Suprapubic skin (tissue), 4 donors: ENCODE results near the gene TMEM263. TPM values are rescaled to one million over a fixed set of nuclear protein-coding genes. Genes with fewer than 3 reads are reported as not detected.
A peak's percentile ranks its signal among the peaks of the same experiment; 100 is the strongest.

Source experiments
- DNase-seq, 2 donors: peaks; one replicate each; pipeline ENCODE4 v3.0.0-alpha.2; 2019; ENCODE audit warnings: low spot score in 2 of 2
- H3K27ac ChIP-seq: fragments of 200-600 bp; sonication (generic); one replicate; pipeline ENCODE4 v1.5.1; 2019
- H3K27me3 ChIP-seq: fragments of 200-600 bp; sonication (generic); one replicate; pipeline ENCODE4 v1.5.1; 2019
- H3K36me3 ChIP-seq: fragments of 200-600 bp; sonication (generic); one replicate; pipeline ENCODE4 v1.5.1; 2019
- H3K4me1 ChIP-seq: fragments of 200-600 bp; sonication (generic); one replicate; pipeline ENCODE4 v1.5.1; 2019
- H3K4me3 ChIP-seq: fragments of 200-600 bp; sonication (generic); one replicate; pipeline ENCODE4 v1.5.1; 2019; ENCODE audit warnings: mild to moderate bottlenecking
- H3K9me3 ChIP-seq: fragments of 200-600 bp; sonication (generic); one replicate; pipeline ENCODE4 v1.5.1; 2019
- EP300 ChIP-seq: sonication (generic); formaldehyde crosslinking; IDR thresholded peaks from one replicate; pipeline ENCODE4 v1.6.1; 2017; ENCODE audit warnings: antibody characterized with exemption
- POLR2A ChIP-seq, 2 donors: fragments of 450-650 bp; IDR thresholded peaks; one replicate each; pipeline ENCODE4 v1.6.1; 2017; ENCODE audit warnings: antibody characterized with exemption in 2 of 2, mild to moderate bottlenecking in 2 of 2, moderate library complexity in 2 of 2
- POLR2AphosphoS5 ChIP-seq, 3 donors: sonication (generic); formaldehyde crosslinking; IDR thresholded peaks; one replicate each; pipeline ENCODE4 v1.6.1; 2017; ENCODE audit warnings: antibody characterized with exemption in 3 of 3
- WGBS: methylation state at CpG from one replicate; pipeline ENCODE4 v1.1.5; 2018; 5-methylcytosine and 5-hydroxymethylcytosine counted together
- total RNA-seq, 4 donors: library from RNA; depleted of rRNA; stranded (reverse); fragments of >200 nt; gene quantifications; one replicate each; pipeline ENCODE4 v1.1.0, GENCODE V29; 2016
- TF ChIP-seq, protein P1 (sequence below), 2 donors: fragments of 200-600 bp in 1 of 2; fragments of 450-650 bp in 1 of 2; sonication (generic) in 1 of 2; IDR thresholded peaks; one replicate each; pipeline ENCODE4 v1.5.1; 2016 to 2019; ENCODE audit warnings: antibody characterized with exemption in 2 of 2, mild to moderate bottlenecking in 1 of 2, moderate library complexity in 1 of 2

TMEM263 gene
- 10 to 100 TPM in 3 of 4 donors, 1 to 10 TPM in 1; 6.5 to 13.3 (median 11.9) TPM for total RNA-seq

DNA sequence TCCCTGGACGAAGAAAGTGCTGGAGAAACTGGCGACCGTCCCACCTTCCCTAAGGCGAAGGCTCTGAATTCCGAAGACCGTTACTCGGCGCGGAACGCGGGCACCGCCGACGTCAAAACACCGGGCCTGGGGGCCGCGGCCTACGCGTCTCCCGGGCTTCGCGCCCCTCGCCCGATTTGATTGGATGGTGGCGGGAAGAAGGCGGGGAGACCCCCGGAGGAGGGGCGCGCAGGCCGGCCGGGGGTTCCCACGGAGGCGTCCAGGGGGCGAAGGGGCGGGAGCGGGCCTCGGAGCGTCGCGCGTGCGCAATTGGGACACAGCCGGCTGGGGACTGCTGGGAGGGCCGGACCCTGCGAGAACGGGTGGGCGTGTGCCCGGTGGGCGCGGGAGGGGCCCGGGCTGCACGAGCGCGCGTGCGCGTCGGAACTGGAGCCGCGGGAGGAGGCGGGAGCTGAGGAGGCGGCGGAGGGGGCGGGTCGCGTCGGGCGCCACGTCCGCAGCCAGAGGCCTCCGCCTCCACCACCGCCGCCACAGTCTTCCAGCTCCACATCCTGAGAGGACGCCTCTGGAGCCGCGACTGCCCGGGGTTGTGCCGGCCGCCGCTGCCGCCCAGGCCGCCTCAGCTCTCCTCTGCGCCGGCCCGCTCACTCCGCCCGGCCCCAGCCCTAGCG is at the start of gene TMEM263:
Gene TMEM263, plus strand, starts transcription at position 531 of the 671 bp plus-strand sequence. CDS start 11,210 bp downstream, outside the sequence.
- H3K27ac ChIP-seq: peak within 1 kb of the TSS; percentile 97
- H3K9me3 ChIP-seq: no peaks in the 10 kb centered on the region
- peaks cover 39% of the 10 kb centered on the region for H3K4me1 ChIP-seq
- 0% methylated on average over 17 of the region's 88 CpGs for WGBS
- peak within 1 kb of the TSS; percentile 98 for H3K4me3 ChIP-seq
- TF ChIP-seq POLR2A (IDR thresholded peaks at IDR 0.05) (peak; percentile 64 to 90), POLR2AphosphoS5 (IDR thresholded peaks at IDR 0.05) (no peak), EP300 (no peak)
- H3K27me3 ChIP-seq: no peaks in the 10 kb centered on the region
- no peaks in the 10 kb centered on the region for H3K36me3 ChIP-seq
- DNase-seq: peak; percentile 91 to 94

DNA sequence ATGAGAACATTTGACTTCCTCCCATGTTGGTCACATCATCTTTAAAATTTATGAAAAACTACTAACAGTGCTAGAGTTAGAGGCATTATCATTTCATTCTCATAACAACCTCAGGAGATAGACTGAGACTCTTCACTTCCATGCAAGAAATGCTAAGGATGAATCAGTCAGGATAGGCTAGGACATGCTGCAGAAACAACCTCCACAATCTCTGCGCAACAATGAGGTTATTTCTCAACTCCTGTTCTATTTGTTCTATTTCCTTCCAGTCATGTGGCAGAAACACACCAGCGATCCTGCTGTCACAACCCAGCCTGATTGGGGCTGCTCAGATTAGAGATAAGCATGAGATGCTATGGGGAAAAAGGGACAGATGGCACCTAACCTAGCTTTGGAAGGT is 49.0 kb upstream of the TMEM263 start:
- Histone ChIP-seq H3K27ac (no peak overlapping the region), H3K4me3 (no peak overlapping the region), H3K36me3 (no peaks in the 10 kb centered on the region), H3K27me3 (peaks cover 21% of the 10 kb centered on the region), H3K9me3 (no peaks in the 10 kb centered on the region), H3K4me1 (peaks cover 7% of the 10 kb centered on the region)
- WGBS: 84% methylated on average over 2 of the region's 2 CpGs
- DNase-seq: no peak
- TF ChIP-seq, protein P1, sequence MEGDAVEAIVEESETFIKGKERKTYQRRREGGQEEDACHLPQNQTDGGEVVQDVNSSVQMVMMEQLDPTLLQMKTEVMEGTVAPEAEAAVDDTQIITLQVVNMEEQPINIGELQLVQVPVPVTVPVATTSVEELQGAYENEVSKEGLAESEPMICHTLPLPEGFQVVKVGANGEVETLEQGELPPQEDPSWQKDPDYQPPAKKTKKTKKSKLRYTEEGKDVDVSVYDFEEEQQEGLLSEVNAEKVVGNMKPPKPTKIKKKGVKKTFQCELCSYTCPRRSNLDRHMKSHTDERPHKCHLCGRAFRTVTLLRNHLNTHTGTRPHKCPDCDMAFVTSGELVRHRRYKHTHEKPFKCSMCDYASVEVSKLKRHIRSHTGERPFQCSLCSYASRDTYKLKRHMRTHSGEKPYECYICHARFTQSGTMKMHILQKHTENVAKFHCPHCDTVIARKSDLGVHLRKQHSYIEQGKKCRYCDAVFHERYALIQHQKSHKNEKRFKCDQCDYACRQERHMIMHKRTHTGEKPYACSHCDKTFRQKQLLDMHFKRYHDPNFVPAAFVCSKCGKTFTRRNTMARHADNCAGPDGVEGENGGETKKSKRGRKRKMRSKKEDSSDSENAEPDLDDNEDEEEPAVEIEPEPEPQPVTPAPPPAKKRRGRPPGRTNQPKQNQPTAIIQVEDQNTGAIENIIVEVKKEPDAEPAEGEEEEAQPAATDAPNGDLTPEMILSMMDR (IDR thresholded peaks at IDR 0.05): no peak
- TF ChIP-seq POLR2AphosphoS5 (IDR thresholded peaks at IDR 0.05) (no peak), EP300 (no peak), POLR2A (IDR thresholded peaks at IDR 0.05) (no peak)

DNA sequence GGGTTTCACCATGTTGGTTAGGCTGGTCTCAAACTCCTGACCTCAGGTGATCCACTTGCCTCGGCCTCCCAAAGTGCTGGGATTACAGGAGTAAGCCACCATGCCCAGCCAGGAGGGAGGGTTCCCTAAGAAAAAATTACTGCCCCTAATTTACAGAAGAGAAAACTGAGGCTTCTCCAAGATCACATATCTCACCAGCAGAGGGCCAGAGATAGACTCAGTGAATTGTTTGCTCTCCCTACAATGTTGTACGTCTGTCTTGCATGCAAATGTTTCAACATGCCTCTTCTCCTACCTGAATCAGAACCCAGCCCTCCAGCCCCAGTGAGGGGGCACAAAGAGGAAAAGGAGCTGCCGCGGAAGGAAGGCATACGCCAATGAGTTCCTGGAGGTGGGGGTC is 48.3 kb upstream of the TMEM263 start:
- Histone ChIP-seq H3K4me1 (peaks cover 7% of the 10 kb centered on the region), H3K27ac (no peak overlapping the region), H3K27me3 (peaks cover 21% of the 10 kb centered on the region), H3K4me3 (no peak overlapping the region), H3K36me3 (no peaks in the 10 kb centered on the region), H3K9me3 (no peaks in the 10 kb centered on the region)
- WGBS: 73% methylated on average over 5 of the region's 5 CpGs
- no peak for DNase-seq
- TF ChIP-seq EP300 (no peak), POLR2AphosphoS5 (IDR thresholded peaks at IDR 0.05) (no peak), POLR2A (IDR thresholded peaks at IDR 0.05) (no peak)
- TF ChIP-seq, protein P1 (IDR thresholded peaks at IDR 0.05): no peak

DNA sequence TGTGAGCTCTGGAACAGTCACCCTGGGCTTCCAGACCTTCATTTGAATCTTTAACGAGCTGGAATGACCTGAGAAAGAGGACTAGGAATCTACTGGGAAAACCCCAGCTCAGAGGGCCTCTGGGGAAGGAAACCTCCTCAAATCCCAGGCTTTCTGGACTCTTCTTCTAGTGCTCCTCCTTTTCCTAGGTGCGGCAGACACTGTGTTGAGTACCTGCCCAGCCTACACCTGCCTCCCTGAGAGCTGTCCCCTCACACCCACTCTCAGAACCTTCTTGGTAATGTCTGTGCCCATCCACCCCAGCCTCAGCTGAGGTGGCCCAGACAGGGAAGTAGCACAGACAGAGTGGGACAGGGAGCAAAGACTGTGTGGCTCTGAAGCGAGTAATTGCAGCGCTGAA is 47.9 kb upstream of the TMEM263 start:
- Histone ChIP-seq H3K4me3 (no peak overlapping the region), H3K27me3 (peaks cover 21% of the 10 kb centered on the region), H3K27ac (no peak overlapping the region), H3K4me1 (peaks cover 7% of the 10 kb centered on the region), H3K36me3 (no peaks in the 10 kb centered on the region), H3K9me3 (no peaks in the 10 kb centered on the region)
- TF ChIP-seq, protein P1 (IDR thresholded peaks at IDR 0.05): no peak
- TF ChIP-seq EP300 (no peak), POLR2A (IDR thresholded peaks at IDR 0.05) (no peak), POLR2AphosphoS5 (IDR thresholded peaks at IDR 0.05) (no peak)
- no peak for DNase-seq
- 78% methylated on average over 4 of the region's 4 CpGs for WGBS

DNA sequence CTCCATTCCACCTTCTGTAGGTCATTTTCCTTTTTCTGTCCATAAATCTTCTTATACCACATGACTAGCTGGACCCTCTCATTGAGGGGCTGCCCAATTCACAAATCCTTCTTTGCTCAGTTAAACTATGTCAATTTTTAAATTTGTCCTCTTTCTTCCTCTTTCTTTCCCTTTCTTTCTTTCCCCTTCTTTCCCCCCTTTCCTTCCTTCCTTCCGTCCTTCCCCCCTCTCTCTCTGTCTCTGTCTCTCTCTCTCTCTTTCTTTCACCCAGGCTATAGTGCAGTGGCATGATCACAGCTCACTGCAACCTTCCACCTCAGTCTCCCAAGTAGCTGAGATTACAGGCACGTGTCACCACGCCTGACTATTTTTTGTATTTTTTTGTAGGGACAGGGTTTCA is 47.1 kb upstream of the TMEM263 start:
- 87% methylated on average over 3 of the region's 3 CpGs for WGBS
- TF ChIP-seq EP300 (no peak), POLR2A (IDR thresholded peaks at IDR 0.05) (no peak), POLR2AphosphoS5 (IDR thresholded peaks at IDR 0.05) (no peak)
- TF ChIP-seq, protein P1 (IDR thresholded peaks at IDR 0.05): no peak
- no peak for DNase-seq

More for the DNA sequence above, 47.1 kb upstream of the TMEM263 start:
- peaks cover 25% of the 10 kb centered on the region for H3K27me3 ChIP-seq
- H3K27ac ChIP-seq: no peak overlapping the region
- H3K4me3 ChIP-seq: no peak overlapping the region
- no peaks in the 10 kb centered on the region for H3K36me3 ChIP-seq
- no peaks in the 10 kb centered on the region for H3K9me3 ChIP-seq
- peaks cover 2% of the 10 kb centered on the region for H3K4me1 ChIP-seq
